HAP-1 (cell line): ENCODE data around the gene PILRA.

Experiments used
- DNase-seq, 2 experiments: peaks; one replicate each; pipeline ENCODE4 v3.0.0-alpha.2; 2016 to 2020; ENCODE audit warnings: low spot score in 2 of 2
- H3K27me3 ChIP-seq: fragments of 250-450 bp; sonication (Bioruptor Pico); 2 replicates; pipeline ENCODE4 v1.5.1; 2020; ENCODE audit warnings: low read depth, mild to moderate bottlenecking, moderate library complexity
- H3K36me3 ChIP-seq: fragments of 250-450 bp; sonication (Bioruptor Pico); replicated peaks from 2 replicates; pipeline ENCODE4 v1.5.1; 2020; ENCODE audit warnings: mild to moderate bottlenecking
- H3K4me1 ChIP-seq: fragments of 250-450 bp; sonication (Bioruptor Pico); 2 replicates; pipeline ENCODE4 v1.5.1; 2020; ENCODE audit warnings: mild to moderate bottlenecking
- H3K4me3 ChIP-seq: fragments of 250-450 bp; sonication (Bioruptor Pico); 2 replicates; pipeline ENCODE4 v1.5.1; 2020; ENCODE audit warnings: mild to moderate bottlenecking, moderate library complexity
- H3K9me3 ChIP-seq: fragments of 250-450 bp; sonication (Bioruptor Pico); 2 replicates; pipeline ENCODE4 v1.5.1; 2020; ENCODE audit warnings: mild to moderate bottlenecking, moderate library complexity
- in situ Hi-C: fragments of 300-500 bp; cut with MboI; formaldehyde crosslinking; loops from 3 replicates; pipeline ENCODE4 v1.14.3; 2020; ENCODE audit warnings: low sequenced_read_pairs, inconsistent platforms, mixed read lengths

PILRA gene

DNA sequence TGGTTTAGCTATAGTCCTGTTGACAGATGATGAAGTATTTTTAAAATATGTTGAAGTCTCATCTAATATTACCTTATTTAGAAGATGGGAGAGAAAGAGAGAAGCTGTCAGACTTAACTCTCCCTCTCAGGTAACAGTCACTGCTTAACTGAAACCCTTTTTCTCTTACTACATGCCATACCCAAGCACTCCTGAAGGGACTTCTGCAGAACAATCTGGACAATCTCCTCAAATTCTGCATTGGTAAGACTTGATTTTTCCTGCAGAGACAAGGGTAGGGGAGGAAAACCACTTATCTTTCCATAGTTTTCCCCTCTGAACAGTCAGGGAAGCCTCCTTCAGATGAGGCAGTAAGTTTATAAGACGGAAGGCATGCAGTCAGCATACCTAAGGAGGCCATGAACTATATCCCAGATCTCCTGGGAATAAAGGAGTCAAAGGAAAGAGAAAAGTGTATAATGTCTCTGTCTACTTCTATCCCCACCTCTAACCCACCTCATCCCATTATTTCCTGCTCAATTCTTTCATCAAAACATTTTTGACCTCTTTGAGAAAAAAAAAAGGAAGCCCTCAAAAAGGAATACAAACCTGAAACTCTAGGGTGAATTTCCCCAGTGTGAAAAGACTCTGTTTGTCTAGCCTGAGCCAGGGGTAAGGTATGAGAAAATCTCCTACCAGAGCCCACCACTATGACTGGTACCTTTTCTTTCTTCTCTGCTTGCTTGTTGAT lies 45.8 kb downstream of the PILRA start:
- in situ Hi-C loops = no loop called here
- H3K9me3 ChIP-seq = no peaks in the 10 kb centered on the region
- no peaks in the 10 kb centered on the region for H3K4me1 ChIP-seq
- no peaks in the 10 kb centered on the region; the same call in 1 of the 2 replicates for H3K36me3 ChIP-seq
- no peak overlapping the region for H3K4me3 ChIP-seq
- DNase-seq = no peak
- H3K27me3 ChIP-seq = no peaks in the 10 kb centered on the region

DNA sequence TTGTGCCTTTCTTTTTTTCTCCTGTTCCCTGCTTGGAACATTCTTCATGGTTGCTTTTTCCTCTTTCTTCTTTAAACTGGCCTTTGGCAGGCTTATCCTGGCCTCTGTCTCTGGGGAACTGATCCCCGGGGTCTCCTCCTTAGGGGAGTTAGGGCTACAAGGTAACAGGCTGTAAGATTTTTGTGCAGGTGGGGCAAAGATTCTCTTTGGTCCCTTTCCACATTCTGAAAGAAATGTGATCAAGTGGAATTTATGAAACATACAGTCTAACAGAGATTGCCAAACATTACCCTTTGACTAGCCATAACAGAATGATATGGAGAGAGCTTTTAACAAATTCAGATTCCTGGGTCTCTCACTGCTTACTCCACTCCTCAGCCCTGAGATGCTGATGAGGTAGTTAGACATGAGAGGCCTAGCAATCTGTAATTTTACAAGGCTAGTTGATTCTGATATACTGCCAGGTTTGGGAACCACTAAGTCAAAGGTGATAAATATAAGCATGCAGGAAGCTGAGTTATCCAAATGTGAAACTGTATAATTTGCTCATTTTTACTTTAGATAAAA lies 46.5 kb downstream of the PILRA start:
- in situ Hi-C loops = no loop called here
- H3K4me1 ChIP-seq = no peaks in the 10 kb centered on the region
- no peak for DNase-seq

DNA sequence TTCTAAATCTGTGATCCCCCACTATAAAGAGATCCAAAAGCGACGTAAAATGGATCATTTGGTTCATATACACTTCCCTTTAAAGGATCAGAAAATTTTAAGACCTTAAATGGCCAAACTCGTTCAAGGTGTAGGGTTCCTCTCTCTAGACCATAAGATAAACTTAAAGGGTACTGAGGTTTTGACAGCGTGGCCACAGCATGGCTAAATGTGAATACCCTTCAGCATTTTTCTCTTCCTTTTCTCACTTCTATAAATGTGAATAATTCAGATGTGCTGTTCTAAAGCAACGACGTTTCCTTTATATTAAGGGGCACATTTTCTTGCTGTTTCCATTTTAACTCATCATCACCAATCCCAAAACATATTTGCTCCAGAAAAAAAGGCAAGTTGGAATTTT lies 50.0 kb downstream of the PILRA start:
- H3K9me3 ChIP-seq = peaks cover 2% of the 10 kb centered on the region; the same call in 1 of the 2 replicates
- DNase-seq = no peak
- H3K4me3 ChIP-seq = no peak overlapping the region
- H3K4me1 ChIP-seq = no peaks in the 10 kb centered on the region
- H3K27me3 ChIP-seq = no peaks in the 10 kb centered on the region
- H3K36me3 ChIP-seq = no peaks in the 10 kb centered on the region; the same call in 1 of the 2 replicates
- in situ Hi-C loops = no loop called here

More for the DNA sequence above, 46.5 kb downstream of the PILRA start:
- Histone ChIP-seq H3K27me3 (no peaks in the 10 kb centered on the region), H3K4me3 (no peak overlapping the region), H3K36me3 (no peaks in the 10 kb centered on the region; the same call in 1 of the 2 replicates), H3K9me3 (no peaks in the 10 kb centered on the region)

DNA sequence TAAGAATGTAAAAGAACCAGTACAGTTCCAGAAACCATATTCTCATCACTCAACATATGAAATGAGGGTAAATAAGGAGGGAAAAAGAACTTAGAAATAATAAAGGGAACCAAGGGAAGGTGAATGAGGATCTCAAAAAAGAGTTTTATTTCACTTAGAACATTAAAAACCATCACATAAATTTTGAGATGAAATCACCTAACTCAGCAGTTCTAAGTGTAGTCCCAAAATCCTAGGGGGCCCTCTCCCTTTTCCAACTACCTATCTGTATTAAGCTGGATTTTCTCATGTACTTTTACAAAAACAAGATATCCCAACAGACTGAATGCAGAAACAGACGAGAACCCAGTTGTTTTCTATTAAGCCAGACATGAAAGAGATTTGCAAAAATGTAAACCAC lies 52.1 kb downstream of the PILRA start:
- no peaks in the 10 kb centered on the region for H3K4me1 ChIP-seq
- DNase-seq = no peak
- in situ Hi-C loops = no loop called here
- H3K27me3 ChIP-seq = no peaks in the 10 kb centered on the region
- no peak overlapping the region for H3K4me3 ChIP-seq
- no peaks in the 10 kb centered on the region; the same call in 1 of the 2 replicates for H3K36me3 ChIP-seq
- H3K9me3 ChIP-seq = peaks cover 2% of the 10 kb centered on the region; the same call in 1 of the 2 replicates

DNA sequence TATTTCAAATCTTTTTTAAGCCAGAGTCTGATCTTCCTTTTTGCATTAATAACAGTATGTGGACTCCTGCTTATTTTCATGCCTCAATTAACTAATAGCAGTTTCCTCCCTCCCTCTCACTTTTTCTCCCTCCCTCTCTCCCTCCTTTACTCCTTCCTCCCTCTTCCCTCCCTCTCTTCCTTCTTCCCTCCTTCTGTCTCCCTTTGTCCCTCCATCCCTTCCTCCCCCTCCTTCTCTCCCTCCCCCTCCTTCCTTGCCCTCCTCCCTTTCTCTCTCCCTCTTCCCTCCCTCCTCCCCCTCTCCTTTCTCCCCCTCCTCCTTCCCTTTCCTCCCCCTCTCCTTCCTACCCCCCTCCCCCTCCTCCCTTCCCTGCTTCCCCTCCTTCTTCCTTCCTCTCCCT lies 53.2 kb downstream of the PILRA start:
- DNase-seq = no peak
- Histone ChIP-seq H3K9me3 (peaks cover 2% of the 10 kb centered on the region; the same call in 1 of the 2 replicates), H3K27me3 (no peaks in the 10 kb centered on the region), H3K36me3 (peaks cover 9% of the 10 kb centered on the region), H3K4me3 (no peak overlapping the region), H3K4me1 (peaks cover under 1% of the 10 kb centered on the region; the same call in 1 of the 2 replicates)
- in situ Hi-C loops = no loop called here

DNA sequence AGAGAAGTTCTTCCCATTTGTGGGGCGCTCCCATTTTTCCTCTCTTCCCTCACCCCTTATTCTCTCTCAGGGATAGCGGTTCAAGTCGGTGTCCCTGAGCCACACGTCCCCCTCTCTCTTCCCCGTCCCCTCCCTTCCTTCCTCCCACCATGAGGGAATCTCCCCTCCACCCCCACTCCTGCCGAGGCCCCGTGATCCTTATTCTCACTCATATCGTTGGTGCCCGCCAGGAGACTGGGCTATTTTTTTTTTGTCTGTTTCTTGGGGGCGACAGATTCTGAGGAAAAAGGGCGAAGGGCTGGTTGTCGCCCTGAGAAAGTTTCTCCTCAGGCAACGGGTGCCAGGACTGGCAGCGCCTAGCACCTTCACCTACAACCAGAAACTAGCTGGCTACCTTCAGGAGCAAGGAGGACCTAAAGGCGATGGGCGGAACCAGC lies 54.5 kb downstream of the PILRA start:
- peak overlapping the region; percentile 88; the same call in 1 of the 2 replicates for H3K4me3 ChIP-seq
- H3K4me1 ChIP-seq = peaks cover 5% of the 10 kb centered on the region
- no peak for DNase-seq
- peaks cover 21% of the 10 kb centered on the region for H3K36me3 ChIP-seq
- peaks cover 2% of the 10 kb centered on the region; the same call in 1 of the 2 replicates for H3K9me3 ChIP-seq
- in situ Hi-C loops = no loop called here
- H3K27me3 ChIP-seq = no peaks in the 10 kb centered on the region

DNA sequence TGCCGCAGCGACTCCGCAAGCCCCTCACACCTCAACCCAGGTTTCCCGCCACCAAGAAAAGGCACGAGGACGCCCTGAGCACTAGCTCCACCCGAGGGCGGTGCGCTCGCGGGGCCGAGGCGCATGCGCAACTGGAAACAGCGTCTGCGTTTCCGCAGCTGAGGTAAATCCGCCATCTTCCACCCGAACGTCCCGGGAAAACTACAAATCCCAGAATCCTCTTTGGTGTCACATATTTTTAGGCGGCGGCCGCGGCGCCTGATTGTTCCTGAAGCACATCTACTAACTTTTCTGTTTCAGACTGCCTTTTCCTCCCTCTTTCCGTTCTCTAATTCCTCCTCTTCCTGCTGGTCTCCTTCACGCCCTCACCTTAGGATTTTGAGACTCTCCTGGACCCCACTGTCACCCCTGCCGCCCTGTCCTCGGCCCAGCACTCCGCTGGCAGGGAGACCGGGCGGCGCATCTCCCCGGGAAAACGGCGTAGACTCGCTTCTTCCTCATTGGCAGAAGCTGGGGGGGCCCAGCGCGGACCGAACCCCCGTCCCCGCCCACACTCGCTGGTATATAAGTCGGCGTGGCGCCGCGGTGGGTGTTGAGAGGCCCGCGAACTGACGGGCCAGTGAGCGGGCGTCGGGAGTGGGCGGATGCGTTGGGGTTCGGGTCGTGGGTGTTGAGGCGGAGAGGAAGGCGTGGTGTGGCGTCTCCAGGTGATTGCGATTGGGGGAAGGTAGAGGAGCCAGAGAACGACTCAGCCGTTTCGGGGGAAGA lies 55.1 kb downstream of the PILRA start, which contains the start of gene ZCWPW1:
TSS of gene ZCWPW1 (minus strand) at position 505 of the 768 bp plus-strand sequence. CDS start 8,054 bp downstream, outside the sequence.
- Histone ChIP-seq H3K27me3 (no peaks in the 10 kb centered on the region), H3K9me3 (peaks cover 2% of the 10 kb centered on the region; the same call in 1 of the 2 replicates), H3K4me3 (peak within 1 kb of the TSS; percentile 88), H3K36me3 (peaks cover 27% of the 10 kb centered on the region), H3K4me1 (peaks cover 5% of the 10 kb centered on the region)
- peak; percentile 95 to 96 for DNase-seq
- in situ Hi-C loops = no loop called here

DNA sequence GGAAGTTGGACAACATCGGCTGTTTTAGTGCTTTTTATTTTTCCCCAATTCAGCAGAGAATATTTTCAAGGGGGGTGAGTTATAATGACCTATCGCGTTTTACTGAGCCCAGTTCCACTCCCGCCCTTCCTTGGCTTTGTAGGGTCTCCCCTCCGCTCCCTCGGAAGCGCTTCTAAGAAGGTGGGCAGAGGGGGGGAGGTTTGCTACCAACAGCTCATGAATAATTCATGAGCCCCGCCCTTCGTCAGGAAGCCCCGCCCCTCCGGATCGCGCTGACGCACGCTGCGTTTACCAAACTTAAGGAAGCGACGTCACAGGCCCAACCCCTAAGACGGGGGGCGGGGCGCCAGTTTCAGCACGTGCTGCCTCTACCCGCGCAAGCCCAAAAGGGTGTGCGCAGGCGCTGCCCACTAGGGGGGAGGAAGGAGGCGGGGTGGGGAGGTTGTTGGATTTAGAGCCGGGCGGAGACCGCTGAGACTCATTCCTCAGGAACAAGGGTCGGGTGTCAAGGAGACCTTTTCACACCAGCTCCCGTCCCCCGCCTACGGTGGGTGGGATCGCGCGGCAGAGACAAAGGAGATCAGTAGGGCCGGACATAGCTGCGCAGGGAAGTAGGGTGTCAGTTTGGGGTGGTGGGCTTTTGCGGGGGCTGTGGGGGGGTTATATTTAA lies 55.8 kb downstream of the PILRA start:
- H3K4me1 ChIP-seq = peaks cover 5% of the 10 kb centered on the region
- no peaks in the 10 kb centered on the region for H3K27me3 ChIP-seq
- in situ Hi-C loops = no loop called here
- H3K36me3 ChIP-seq = peaks cover 35% of the 10 kb centered on the region
- peaks cover 2% of the 10 kb centered on the region; the same call in 1 of the 2 replicates for H3K9me3 ChIP-seq
- H3K4me3 ChIP-seq = peak overlapping the region; percentile 88
- DNase-seq = peak; percentile 96 to 100

DNA sequence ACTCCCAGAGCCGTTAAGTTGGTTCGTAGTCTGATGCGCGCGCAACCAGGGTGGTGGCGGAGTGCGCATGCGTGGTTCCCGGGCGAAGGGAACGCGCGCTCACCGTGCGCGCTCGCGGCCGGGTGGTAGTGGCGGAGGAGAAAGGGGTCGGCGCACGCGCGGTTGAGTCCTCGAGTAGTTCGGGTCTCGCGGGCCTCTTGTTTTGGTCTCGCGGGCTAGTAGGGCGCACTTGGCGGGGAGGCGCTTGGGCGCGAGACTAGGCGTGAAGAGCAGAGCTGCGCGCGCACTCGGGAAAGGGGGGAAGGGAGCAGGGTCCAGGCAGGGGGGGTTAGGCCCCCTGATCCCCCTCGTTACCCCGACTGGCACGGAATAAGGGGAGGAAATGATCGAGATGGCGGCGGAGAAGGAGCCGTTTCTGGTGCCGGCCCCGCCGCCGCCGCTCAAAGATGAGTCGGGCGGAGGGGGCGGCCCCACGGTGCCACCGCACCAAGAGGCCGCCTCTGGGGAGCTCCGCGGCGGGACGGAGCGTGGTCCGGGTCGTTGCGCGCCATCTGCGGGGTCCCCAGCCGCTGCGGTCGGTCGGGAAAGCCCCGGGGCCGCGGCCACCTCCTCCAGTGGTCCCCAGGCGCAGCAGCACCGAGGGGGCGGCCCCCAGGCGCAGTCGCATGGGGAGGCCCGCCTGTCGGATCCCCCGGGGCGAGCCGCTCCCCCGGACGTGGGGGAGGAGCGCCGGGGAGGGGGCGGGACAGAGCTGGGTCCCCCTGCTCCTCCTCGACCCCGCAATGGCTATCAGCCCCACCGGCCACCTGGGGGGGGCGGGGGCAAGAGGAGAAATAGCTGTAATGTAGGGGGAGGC lies 56.6 kb downstream of the PILRA start, which contains the start of gene MEPCE:
TSS of gene MEPCE (plus strand) at position 195 of the 856 bp plus-strand sequence. CDS start at position 383, 188 bp downstream.
- Histone ChIP-seq H3K27me3 (no peaks in the 10 kb centered on the region), H3K4me3 (peak within 1 kb of the TSS; percentile 88), H3K9me3 (peaks cover 2% of the 10 kb centered on the region; the same call in 1 of the 2 replicates), H3K36me3 (peaks cover 42% of the 10 kb centered on the region), H3K4me1 (peaks cover 8% of the 10 kb centered on the region)
- in situ Hi-C loops = no loop called here
- DNase-seq = peak; percentile 94 to 98

DNA sequence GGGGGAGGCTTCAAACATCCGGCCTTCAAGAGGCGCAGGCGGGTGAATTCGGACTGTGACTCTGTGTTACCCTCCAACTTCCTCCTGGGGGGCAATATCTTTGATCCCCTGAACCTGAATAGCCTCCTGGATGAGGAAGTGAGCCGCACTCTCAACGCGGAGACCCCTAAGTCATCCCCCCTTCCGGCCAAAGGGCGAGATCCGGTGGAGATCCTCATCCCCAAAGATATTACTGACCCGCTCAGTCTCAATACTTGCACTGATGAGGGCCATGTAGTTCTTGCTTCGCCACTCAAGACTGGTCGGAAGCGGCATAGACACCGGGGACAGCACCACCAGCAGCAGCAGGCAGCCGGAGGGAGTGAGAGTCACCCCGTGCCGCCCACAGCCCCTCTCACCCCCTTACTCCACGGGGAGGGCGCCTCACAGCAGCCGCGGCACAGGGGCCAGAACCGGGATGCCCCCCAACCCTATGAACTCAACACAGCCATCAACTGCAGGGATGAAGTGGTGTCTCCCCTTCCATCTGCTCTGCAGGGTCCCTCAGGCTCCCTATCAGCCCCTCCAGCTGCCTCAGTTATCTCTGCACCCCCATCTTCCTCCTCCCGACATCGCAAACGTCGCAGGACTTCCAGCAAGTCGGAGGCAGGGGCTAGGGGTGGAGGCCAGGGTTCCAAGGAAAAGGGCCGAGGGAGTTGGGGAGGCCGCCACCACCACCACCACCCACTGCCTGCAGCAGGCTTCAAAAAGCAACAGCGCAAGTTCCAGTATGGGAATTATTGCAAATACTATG lies 57.4 kb downstream of the PILRA start:
- H3K4me1 ChIP-seq = peaks cover 8% of the 10 kb centered on the region
- H3K27me3 ChIP-seq = no peaks in the 10 kb centered on the region
- peak overlapping the region; percentile 88 for H3K4me3 ChIP-seq
- H3K9me3 ChIP-seq = peaks cover 2% of the 10 kb centered on the region; the same call in 1 of the 2 replicates
- peaks cover 50% of the 10 kb centered on the region for H3K36me3 ChIP-seq
- in situ Hi-C loops = no loop called here
- no peak for DNase-seq

DNA sequence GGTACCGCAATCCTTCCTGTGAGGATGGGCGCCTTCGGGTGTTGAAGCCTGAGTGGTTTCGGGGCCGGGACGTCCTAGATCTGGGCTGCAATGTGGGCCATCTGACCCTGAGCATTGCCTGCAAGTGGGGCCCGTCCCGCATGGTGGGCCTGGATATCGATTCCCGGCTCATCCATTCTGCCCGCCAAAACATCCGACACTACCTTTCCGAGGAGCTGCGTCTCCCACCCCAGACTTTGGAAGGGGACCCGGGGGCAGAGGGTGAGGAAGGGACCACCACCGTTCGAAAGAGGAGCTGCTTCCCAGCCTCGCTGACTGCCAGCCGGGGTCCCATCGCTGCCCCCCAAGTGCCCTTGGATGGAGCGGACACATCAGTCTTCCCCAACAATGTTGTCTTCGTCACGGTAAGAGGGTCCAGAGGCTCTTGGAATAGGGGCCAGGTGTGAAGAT lies 58.0 kb downstream of the PILRA start:
- in situ Hi-C loops = no loop called here
- no peak overlapping the region for H3K4me3 ChIP-seq
- no peak for DNase-seq
- no peaks in the 10 kb centered on the region for H3K27me3 ChIP-seq
- peaks cover 51% of the 10 kb centered on the region for H3K36me3 ChIP-seq
- H3K4me1 ChIP-seq = peaks cover 8% of the 10 kb centered on the region
- peaks cover 2% of the 10 kb centered on the region; the same call in 1 of the 2 replicates for H3K9me3 ChIP-seq

DNA sequence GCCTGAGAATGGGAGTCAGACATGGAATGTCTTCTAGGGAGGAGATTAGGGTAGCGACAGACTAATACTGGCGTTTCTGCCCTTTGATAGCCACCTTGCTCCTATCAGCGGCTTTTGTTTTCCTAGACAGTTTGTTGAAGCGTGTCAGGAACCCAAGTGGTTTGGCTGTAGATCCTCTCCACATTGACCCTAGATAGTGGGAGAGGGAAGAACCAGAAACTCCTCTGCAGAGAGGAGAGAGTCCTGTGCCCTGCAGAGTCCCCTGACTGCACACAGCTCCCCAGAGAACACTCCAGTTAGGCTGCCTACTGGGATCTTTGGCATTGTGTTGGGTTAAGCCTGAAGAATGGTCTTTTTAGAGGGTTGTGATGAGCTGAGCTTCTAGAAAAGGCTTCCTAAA lies 58.8 kb downstream of the PILRA start:
- in situ Hi-C loops = no loop called here
- H3K36me3 ChIP-seq = peaks cover 51% of the 10 kb centered on the region
- DNase-seq = no peak
- no peak overlapping the region for H3K4me3 ChIP-seq
- no peaks in the 10 kb centered on the region for H3K27me3 ChIP-seq
- peaks cover 2% of the 10 kb centered on the region; the same call in 1 of the 2 replicates for H3K9me3 ChIP-seq
- peaks cover 8% of the 10 kb centered on the region for H3K4me1 ChIP-seq
